ENCODE results near the gene PCDHB10.
"Not testable (repeated sequence)": the region's sequence is repeated elsewhere in the genome, so short reads cannot be mapped to it uniquely, and the experiment has no call there.

Gene PCDHB10

GRCh38 chr5:141192110-141192725 lies at the start of gene PCDHB10:
TSS of gene PCDHB10 (plus strand) at chr5:141192353. CDS start at chr5:141192553, 200 bp downstream.
- DNase-seq = no peak

- no peak for DNase-seq
Observed at GRCh38 chr5:141149812-141150211, 42.3 kb upstream of the PCDHB10 start, which contains the start of gene PCDHB6. TSS of gene PCDHB6 (plus strand) at chr5:141150057. CDS start at chr5:141150258, 201 bp downstream.

DNA sequence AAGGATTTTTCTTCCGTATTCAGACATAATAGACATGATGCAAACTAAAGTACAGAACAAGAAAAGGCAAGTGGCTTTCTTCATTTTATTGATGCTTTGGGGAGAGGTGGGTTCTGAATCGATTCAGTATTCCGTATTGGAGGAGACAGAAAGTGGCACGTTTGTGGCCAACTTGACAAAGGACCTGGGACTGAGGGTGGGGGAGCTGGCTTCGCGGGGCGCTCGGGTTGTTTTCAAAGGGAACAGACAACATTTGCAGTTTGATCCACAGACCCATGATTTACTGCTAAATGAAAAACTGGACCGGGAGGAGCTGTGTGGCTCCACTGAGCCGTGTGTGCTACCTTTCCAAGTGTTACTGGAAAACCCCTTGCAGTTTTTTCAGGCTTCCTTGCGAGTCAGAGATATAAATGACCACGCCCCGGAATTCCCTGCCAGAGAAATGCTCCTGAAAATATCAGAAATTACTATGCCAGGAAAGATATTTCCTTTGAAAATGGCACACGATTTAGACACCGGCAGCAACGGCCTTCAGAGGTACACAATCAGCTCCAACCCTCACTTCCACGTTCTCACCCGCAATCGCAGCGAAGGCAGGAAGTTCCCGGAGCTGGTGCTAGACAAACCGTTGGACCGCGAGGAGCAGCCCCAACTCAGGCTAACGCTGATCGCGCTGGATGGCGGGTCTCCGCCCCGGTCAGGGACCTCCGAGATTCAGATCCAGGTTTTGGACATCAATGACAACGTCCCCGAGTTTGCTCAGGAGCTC lies 41.7 kb upstream of the PCDHB10 start:
- no peak for DNase-seq

DNA sequence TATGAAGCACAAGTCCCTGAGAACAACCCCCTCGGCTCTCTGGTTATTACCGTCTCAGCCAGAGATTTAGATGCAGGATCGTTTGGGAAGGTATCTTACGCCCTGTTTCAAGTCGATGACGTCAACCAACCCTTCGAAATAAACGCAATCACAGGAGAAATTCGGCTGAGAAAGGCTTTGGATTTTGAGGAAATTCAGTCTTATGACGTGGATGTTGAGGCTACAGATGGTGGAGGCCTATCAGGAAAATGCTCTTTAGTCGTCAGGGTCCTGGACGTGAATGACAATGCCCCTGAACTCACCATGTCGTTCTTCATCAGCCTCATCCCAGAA lies 41.2 kb upstream of the PCDHB10 start:
- no peak for DNase-seq

DNA sequence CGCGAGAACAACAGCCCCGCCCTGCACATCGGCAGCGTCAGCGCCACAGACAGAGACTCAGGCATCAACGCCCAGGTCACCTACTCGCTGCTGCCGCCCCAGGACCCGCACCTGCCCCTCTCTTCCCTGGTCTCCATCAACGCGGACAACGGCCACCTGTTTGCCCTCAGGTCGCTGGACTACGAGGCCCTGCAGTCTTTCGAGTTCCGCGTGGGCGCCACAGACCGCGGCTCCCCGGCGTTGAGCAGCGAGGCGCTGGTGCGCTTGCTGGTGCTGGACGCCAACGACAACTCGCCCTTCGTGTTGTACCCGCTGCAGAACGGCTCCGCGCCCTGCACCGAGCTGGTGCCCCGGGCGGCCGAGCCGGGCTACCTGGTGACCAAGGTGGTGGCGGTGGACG lies 40.5 kb upstream of the PCDHB10 start:
- not testable (repeated sequence) for DNase-seq

DNA sequence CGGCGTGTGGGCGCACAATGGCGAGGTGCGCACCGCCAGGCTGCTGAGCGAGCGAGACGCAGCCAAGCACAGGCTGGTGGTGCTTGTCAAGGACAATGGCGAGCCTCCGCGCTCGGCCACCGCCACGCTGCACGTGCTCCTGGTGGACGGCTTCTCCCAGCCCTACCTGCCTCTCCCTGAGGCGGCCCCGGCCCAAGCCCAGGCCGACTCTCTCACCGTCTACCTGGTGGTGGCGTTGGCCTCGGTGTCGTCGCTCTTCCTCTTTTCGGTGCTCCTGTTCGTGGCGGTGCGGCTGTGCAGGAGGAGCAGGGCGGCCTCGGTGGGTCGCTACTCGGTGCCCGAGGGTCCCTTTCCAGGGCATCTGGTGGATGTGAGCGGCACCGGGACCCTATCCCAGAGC lies 40.1 kb upstream of the PCDHB10 start:
- not testable (repeated sequence) for DNase-seq

- DNase-seq = no peak
Observed at GRCh38 chr5:141155540-141156374, 36.4 kb upstream of the PCDHB10 start.

DNA sequence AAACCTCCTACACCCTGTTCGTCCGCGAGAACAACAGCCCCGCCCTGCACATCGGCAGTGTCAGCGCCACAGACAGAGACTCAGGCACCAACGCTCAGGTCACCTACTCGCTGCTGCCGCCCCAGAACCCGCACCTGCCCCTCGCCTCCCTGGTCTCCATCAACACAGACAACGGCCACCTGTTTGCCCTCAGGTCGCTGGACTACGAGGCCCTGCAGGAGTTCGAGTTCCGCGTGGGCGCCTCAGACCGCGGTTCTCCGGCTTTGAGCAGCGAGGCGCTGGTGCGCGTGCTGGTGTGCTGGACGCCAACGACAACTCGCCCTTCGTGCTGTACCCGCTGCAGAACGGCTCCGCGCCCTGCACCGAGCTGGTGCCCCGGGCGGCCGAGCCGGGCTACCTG lies 34.8 kb upstream of the PCDHB10 start:
- not testable (repeated sequence) for DNase-seq

DNA sequence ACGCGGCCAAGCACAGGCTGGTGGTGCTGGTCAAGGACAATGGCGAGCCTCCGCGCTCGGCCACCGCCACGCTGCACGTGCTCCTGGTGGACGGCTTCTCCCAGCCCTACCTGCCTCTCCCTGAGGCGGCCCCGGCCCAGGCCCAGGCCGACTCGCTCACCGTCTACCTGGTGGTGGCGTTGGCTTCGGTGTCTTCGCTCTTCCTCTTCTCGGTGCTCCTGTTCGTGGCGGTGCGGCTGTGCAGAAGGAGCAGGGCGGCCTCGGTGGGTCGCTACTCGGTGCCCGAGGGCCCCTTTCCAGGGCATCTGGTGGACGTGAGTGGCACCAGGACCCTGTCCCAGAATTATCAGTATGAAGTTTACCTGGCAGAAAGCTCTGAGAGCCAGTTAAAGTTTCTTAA lies 34.3 kb upstream of the PCDHB10 start:
- not testable (repeated sequence) for DNase-seq

- no peak for DNase-seq
Observed at GRCh38 chr5:141172381-141173204, 19.6 kb upstream of the PCDHB10 start, which contains the start of gene PCDHB7. TSS of gene PCDHB7 (plus strand) at chr5:141172644. CDS start at chr5:141172836, 192 bp downstream.

GRCh38 chr5:141174291-141175104 lies 17.7 kb upstream of the PCDHB10 start:
- not testable (repeated sequence) for DNase-seq

DNA sequence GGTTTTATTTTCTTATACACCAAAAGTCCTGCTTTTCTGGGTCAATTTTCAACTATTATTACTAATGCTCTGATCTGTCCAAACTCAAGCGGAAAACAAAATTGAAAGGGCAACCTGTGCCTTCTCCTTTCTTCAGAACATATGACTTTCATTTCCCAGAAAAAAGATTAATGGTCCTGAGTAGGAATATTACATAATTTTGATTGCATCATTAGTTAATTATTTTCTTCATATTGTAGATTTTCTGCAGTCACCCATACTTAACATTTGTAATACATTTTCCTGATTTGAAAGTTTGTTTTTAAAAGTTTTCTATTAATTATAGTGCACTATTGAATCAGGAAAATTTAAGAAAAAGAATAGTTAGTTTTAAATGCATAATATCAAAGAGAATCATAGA lies 16.2 kb upstream of the PCDHB10 start:
- DNase-seq = no peak

DNA sequence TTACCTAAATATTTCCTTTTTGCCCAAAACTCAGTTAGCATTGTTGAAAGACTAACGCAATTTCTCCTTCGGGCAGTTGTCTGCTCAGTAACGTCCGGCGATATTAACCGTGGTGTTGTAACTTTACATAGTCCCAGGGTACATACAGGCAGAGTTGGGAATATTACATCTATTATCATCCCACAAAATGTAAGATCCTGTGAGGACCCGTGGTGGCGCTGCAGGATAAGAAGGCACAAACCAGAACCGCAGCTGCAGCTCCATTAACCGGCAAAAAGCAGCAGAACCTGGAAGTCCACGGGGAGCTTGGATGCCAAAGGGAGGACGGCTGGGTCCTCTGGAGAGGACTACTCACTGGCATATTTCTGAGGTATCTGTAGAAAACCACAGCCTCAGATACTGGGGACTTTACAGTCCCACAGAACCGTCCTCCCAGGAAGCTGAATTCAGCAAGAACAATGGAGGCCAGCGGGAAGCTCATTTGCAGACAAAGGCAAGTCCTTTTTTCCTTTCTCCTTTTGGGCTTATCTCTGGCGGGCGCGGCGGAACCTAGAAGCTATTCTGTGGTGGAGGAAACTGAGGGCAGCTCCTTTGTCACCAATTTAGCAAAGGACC lies 14.5 kb upstream of the PCDHB10 start, which contains the start of gene PCDHB8:
Gene PCDHB8, plus strand, starts transcription at position 214 of the 615 bp plus-strand sequence. Its CDS starts 245 bp downstream, at position 459.
- DNase-seq = not testable (repeated sequence)

- not testable (repeated sequence) for DNase-seq
Observed at GRCh38 chr5:141179371-141179770, 12.8 kb upstream of the PCDHB10 start.

DNA sequence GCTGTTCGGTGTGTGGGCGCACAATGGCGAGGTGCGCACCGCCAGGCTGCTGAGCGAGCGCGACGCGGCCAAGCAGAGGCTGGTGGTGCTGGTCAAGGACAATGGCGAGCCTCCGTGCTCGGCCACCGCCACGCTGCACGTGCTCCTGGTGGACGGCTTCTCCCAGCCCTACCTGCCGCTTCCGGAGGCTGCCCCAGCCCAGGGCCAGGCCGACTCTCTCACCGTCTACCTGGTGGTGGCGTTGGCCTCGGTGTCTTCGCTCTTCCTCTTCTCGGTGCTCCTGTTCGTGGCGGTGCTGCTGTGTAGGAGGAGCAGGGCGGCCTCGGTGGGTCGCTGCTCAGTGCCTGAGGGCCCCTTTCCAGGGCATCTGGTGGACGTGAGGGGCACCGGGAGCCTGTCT lies 12.3 kb upstream of the PCDHB10 start:
- not testable (repeated sequence) for DNase-seq

GRCh38 chr5:141180313-141180712 lies 11.8 kb upstream of the PCDHB10 start:
- no peak for DNase-seq

DNA sequence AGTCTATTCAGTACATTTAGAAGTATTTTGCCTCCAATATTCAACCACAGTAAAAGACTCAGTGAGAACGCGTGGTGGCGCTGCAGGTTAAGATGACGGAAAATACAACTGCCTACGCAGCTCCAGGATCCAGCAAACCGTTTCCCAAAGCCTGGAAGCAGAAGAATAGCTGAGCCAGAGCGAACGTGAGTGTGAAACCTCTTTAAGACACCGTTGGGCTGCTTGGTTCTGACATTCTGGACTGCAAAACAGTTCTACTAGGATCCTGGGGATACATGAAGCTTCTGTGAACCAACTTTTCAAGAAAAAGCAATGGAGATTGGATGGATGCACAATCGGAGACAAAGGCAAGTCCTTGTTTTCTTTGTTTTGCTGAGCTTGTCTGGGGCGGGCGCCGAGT lies 9.9 kb upstream of the PCDHB10 start, which contains the start of gene PCDHB16:
Gene PCDHB16, plus strand, starts transcription at position 140 of the 400 bp plus-strand sequence. Its CDS starts 173 bp downstream, at position 313.
- no peak for DNase-seq

DNA sequence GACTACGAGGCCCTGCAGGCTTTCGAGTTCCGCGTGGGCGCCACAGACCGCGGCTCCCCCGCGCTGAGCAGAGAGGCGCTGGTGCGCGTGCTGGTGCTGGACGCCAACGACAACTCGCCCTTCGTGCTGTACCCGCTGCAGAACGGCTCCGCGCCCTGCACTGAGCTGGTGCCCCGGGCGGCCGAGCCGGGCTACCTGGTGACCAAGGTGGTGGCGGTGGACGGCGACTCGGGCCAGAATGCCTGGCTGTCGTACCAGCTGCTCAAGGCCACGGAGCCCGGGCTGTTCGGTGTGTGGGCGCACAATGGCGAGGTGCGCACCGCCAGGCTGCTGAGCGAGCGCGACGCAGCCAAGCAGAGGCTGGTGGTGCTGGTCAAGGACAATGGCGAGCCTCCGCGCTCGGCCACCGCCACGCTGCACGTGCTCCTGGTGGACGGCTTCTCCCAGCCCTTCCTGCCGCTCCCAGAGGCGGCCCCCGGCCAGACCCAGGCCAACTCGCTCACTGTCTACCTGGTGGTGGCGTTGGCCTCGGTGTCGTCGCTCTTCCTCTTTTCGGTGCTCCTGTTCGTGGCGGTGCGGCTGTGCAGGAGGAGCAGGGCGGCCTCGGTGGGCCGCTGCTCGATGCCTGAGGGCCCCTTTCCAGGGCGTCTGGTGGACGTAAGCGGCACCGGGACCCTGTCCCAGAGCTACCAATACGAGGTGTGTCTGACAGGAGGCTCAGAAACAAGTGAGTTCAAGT lies 7.9 kb upstream of the PCDHB10 start:
- not testable (repeated sequence) for DNase-seq

DNA sequence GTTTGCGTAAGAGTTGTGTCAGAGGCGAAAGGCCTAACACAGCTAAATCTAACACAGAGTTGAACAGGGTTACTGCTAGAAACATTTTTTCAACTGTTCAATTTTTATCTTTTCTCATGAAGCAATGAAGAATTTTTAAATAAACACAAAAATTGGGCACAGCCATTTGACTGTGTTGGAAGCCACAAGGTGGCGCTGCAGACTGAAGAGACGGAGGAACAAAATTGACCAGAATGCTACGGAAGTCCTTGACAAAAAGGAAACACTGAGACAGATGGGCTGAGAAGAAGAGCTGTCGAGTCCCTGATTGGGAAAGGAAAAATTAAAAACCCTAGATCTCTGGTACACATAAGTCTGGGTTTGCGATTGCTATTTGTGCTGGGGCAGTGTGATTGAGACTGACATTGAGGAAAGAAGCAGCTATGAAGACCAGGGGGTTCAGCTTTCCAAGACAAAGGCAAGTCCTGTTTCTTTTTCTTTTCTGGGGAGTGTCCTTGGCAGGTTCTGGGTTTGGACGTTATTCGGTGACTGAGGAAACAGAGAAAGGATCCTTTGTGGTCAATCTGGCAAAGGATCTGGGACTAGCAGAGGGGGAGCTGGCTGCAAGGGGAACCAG lies 5.1 kb upstream of the PCDHB10 start, which contains the start of gene PCDHB9:
Gene PCDHB9, plus strand, starts transcription at position 265 of the 616 bp plus-strand sequence. Its CDS starts 158 bp downstream, at position 423.
- peak; percentile 12 for DNase-seq
